Non-pigmented ciliary epithelial cell (primary cell): ENCODE results near the gene ANKRD13A.
"Not testable (repeated sequence)": the region's sequence is repeated elsewhere in the genome, so short reads cannot be mapped to it uniquely, and the experiment has no call there.

Source experiments
- DNase-seq: peaks from one replicate; pipeline ENCODE4 v3.0.0-alpha.2; 2010; ENCODE audit warnings: low read depth

The ANKRD13A gene

GRCh38 chr12:110007881-110008280 is 8.7 kb downstream of the ANKRD13A start:
- no peak for DNase-seq

DNA sequence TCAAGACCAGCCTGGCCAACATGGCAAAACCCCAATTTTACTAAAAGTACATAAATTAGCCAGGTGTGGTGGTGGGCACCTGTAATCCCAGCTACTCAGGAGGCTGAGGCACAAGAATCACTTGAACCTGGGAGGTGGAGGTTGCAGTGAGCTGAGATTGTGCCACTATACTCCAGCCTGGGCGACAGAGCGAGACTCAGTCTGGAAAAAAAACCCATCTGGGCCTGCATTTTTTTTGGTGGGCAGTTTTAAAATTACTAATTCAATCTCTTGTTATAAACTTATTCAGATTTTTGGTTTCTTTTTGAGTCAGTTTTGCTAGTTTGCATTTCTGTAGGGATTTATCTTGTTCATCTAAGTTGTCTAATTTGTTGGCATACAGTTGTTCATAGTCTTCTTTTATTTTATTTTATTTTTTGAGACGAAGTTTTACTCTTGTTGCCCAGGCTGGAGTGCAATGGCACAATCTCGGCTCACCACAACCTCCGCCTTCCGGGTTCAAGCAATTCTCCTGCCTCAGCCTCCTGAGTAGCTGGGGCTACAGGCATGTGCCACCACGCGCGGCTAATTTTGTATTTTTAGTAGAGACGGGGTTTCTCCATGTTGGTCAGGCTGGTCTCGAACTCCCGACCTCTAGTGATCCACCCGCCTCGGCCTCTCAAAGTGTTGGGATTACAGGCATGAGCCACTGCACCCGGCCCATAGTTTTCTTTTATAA is 9.6 kb downstream of the ANKRD13A start:
- DNase-seq = not testable (repeated sequence)

- no peak for DNase-seq
Observed at GRCh38 chr12:110010853-110011723, 11.9 kb downstream of the ANKRD13A start.

GRCh38 chr12:110012137-110012536 is 12.9 kb downstream of the ANKRD13A start:
- no peak for DNase-seq

- DNase-seq = no peak
Observed at GRCh38 chr12:110012659-110013058, 13.4 kb downstream of the ANKRD13A start.

DNA sequence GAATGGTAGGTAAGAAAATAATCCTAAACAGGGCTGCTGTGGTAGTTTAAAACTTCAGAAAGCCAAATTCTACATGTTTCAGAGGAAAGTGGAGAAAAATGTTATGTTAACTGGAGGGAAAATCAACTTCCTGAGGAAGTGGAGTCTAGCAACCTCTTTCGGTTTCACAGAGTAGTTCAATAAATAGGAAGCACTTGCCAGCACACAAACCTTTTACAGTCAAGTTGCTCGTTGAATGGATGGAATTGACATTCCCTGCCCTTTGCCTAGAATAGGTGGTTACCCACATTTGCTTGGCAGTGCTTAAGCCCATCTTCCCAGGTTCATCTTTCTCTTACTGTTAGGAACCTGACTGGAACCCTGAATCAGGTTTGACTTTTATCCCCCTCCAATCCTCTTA is 15.9 kb downstream of the ANKRD13A start:
- DNase-seq = no peak

DNA sequence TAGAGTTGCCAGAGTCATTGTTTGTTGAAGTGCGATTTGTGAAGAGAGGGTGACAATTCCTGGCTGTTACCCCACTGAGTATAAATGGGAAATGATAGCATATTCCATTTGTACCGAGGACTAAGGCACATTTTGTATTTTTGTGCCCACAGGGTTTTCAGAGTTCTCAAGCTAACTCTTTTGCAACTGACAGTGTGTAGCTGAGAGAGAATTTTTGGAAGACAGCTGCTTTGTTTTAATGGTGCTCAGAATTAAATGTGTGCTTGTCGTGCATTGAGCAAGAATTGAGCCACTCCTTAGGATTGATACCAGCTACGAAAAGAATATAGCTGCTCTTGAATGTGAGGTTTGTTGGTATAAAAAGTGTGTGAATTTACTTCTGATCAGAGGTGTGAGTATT is 21.7 kb downstream of the ANKRD13A start:
- no peak for DNase-seq

GRCh38 chr12:110023059-110023980 is 24.1 kb downstream of the ANKRD13A start:
- DNase-seq = no peak

GRCh38 chr12:110024051-110024450 is 24.8 kb downstream of the ANKRD13A start:
- DNase-seq = no peak

DNA sequence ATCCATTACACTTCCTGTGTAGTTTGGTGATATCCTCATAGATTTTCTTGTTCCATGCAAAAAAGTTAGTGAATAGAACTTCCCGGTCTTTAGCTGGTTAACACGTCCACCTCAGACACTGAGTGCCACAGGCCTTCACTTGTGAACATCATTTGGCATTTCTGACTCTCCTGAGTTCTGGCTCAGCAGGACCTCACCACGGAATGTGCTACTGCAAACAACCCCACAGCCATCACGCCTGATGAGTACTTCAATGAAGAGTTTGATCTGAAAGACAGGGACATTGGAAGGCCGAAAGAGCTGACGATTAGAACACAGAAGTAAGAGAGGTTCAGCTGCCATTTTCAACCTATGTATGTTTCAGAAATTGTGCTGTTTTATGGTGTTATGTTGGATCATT is 29.1 kb downstream of the ANKRD13A start:
- DNase-seq = no peak

GRCh38 chr12:110029290-110029815 is 30.1 kb downstream of the ANKRD13A start:
- DNase-seq = no peak

- DNase-seq = no peak
Observed at GRCh38 chr12:110033888-110034287, 34.7 kb downstream of the ANKRD13A start.

DNA sequence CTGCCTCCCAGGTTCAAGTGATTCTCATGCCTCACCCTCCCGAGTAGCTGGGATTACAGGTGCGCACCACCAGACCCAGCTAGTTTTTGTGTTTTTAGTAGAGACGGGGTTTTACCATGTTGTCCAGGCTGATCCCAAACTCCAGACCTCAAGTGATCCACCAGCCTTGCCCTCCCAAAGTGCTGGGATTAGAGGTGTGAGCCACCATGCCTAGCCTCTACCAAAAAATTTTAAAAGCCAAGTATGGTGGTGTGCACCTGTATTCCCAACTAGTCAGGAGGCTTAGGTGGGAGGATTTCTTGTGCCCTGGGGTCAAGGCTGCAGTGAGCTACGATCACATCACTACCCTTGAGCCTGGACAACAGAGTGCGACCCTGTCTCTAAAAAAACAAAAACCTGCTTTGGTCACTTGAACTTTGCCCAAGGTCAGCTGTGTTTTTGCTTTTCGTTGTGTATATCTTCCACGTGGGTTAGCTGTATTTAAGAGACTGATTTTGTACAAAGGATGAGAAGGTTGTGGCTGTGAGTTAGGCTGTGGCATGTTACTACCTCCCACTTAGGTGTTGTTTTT is 36.4 kb downstream of the ANKRD13A start:
- DNase-seq = no peak

- no peak for DNase-seq
Observed at GRCh38 chr12:110037315-110037714, 38.1 kb downstream of the ANKRD13A start.

- DNase-seq = no peak
Observed at GRCh38 chr12:110038741-110039084, 39.5 kb downstream of the ANKRD13A start.

DNA sequence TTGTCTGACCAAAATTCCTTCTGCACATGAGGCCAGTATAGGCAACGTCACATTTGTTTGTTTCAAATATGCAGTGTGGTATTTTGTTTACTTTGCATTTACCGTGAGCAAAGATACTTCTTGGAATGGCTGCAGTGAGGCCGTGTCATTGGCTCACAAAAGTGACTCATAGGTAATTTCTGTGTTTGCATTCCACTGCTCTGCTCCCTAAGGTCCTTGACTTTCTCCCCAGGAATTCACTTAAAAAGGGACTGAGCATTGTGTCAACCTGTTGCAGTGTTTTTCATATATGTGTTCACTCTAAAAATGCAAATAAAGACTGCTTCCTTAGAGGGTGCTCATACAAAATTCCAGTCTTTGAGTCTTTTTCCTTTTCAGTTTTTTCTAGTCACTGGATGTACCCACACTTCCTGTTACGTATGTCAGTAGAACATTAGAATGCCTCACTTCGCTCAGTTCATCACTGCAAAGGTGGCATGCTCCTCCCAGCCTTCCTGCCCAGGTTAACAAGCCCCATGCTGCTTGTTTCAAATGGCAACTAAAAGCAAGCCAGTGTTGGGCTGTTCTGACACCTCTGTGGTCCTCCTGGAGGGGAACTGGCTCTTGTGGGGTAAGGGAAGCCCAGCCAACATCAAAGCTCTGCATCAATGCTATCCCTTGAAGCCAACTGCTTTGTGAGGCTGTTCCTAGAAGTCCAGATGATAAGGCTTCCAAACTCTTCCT is 40.0 kb downstream of the ANKRD13A start:
- peak; percentile 83 for DNase-seq

- no peak for DNase-seq
Observed at GRCh38 chr12:110042264-110042663, 43.0 kb downstream of the ANKRD13A start.

- no peak for DNase-seq
Observed at GRCh38 chr12:110046451-110047187, 47.4 kb downstream of the ANKRD13A start.

DNA sequence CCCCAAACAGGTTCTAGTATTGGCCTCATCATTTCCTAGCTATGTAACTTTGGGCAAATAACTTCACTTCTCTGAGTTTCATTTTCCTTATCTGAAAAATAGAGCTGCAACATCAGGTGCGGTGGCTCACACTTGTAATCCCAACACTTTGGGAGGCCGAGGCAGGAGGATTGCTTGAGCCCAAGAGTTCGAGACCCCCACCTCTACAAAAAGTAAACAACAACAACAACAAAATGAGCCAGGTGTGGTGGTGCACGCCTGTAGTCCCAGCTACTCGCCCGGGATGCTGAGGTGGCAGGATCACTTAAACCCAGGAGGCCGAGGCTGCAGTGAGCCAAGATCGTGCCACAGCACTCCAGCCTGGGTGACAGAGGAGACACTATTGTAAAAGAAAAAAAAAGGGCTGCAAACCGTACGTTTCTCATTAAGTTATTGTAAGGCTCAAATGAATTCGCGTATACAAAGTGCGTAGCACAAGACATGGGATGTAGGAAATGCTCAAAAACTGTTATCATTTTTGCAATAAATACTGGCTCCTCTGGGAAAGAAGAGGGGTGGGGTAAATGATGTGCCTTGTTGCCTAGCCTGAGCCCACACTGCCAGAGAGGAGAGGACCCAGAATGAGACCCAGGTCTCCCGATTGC is 48.2 kb downstream of the ANKRD13A start:
- no peak for DNase-seq
